ENCODE data around the gene PLA2G4E.

The PLA2G4E gene

GRCh38 chr15:41955807-41956525 lies 64.9 kb downstream of the PLA2G4E start:
- no peak overlapping the region for H3K27ac ChIP-seq (ENCODE audit: insufficient read depth, low read depth, low read length, poor library complexity, severe bottlenecking)
- 82 to 83% methylated on average over 21 of the region's 21 CpGs for WGBS, 2 experiments

GRCh38 chr15:41955100-41955499 lies 65.7 kb downstream of the PLA2G4E start:
- Histone ChIP-seq H3K4me3 (ENCODE audit: insufficient read depth, low read depth, low read length) (no peak overlapping the region), H3K27ac (ENCODE audit: insufficient read depth, low read depth, low read length, poor library complexity, severe bottlenecking) (no peak overlapping the region), H3K9me3 (ENCODE audit: control insufficient read depth, low read length) (no peaks in the 10 kb centered on the region), H3K4me1 (ENCODE audit: control insufficient read depth, insufficient read depth, low read length) (peaks cover 2% of the 10 kb centered on the region), H3K27me3 (ENCODE audit: control insufficient read depth, insufficient read depth, low read length, poor library complexity, severe bottlenecking) (no peaks in the 10 kb centered on the region), H3K36me3 (ENCODE audit: control insufficient read depth, insufficient read depth, low read length) (no peaks in the 10 kb centered on the region)
- WGBS, 2 experiments = 93 to 95% methylated on average over 7 of the region's 7 CpGs

More at GRCh38 chr15:41955807-41956525, 64.9 kb downstream of the PLA2G4E start:
- H3K9me3 ChIP-seq (ENCODE audit: control insufficient read depth, low read length) = no peaks in the 10 kb centered on the region
- H3K36me3 ChIP-seq (ENCODE audit: control insufficient read depth, insufficient read depth, low read length) = no peaks in the 10 kb centered on the region
- H3K4me3 ChIP-seq (ENCODE audit: insufficient read depth, low read depth, low read length) = no peak overlapping the region
- H3K4me1 ChIP-seq (ENCODE audit: control insufficient read depth, insufficient read depth, low read length) = no peaks in the 10 kb centered on the region
- no peaks in the 10 kb centered on the region for H3K27me3 ChIP-seq (ENCODE audit: control insufficient read depth, insufficient read depth, low read length, poor library complexity, severe bottlenecking)

- no peak overlapping the region for H3K27ac ChIP-seq (ENCODE audit: insufficient read depth, low read depth, low read length, poor library complexity, severe bottlenecking)
- no peak overlapping the region for H3K4me3 ChIP-seq (ENCODE audit: insufficient read depth, low read depth, low read length)
- 91% methylated on average over 6 of the region's 6 CpGs for WGBS, 2 experiments
- H3K9me3 ChIP-seq (ENCODE audit: control insufficient read depth, low read length) = no peaks in the 10 kb centered on the region
- H3K36me3 ChIP-seq (ENCODE audit: control insufficient read depth, insufficient read depth, low read length) = no peaks in the 10 kb centered on the region
- H3K27me3 ChIP-seq (ENCODE audit: control insufficient read depth, insufficient read depth, low read length, poor library complexity, severe bottlenecking) = no peaks in the 10 kb centered on the region
- peaks cover 9% of the 10 kb centered on the region for H3K4me1 ChIP-seq (ENCODE audit: control insufficient read depth, insufficient read depth, low read length)
These were observed 66.8 kb downstream of the PLA2G4E start for GRCh38 chr15:41954036-41954435.

GRCh38 chr15:41952013-41952563 lies 68.8 kb downstream of the PLA2G4E start:
- peaks cover 9% of the 10 kb centered on the region for H3K4me1 ChIP-seq (ENCODE audit: control insufficient read depth, insufficient read depth, low read length)
- H3K27ac ChIP-seq (ENCODE audit: insufficient read depth, low read depth, low read length, poor library complexity, severe bottlenecking) = no peak overlapping the region
- no peaks in the 10 kb centered on the region for H3K27me3 ChIP-seq (ENCODE audit: control insufficient read depth, insufficient read depth, low read length, poor library complexity, severe bottlenecking)
- no peak overlapping the region for H3K4me3 ChIP-seq (ENCODE audit: insufficient read depth, low read depth, low read length)
- H3K9me3 ChIP-seq (ENCODE audit: control insufficient read depth, low read length) = no peaks in the 10 kb centered on the region
- no peaks in the 10 kb centered on the region for H3K36me3 ChIP-seq (ENCODE audit: control insufficient read depth, insufficient read depth, low read length)
- WGBS, 2 experiments = 96 to 97% methylated on average over 12 of the region's 12 CpGs

GRCh38 chr15:41951571-41951970 lies 69.3 kb downstream of the PLA2G4E start:
- Histone ChIP-seq H3K27me3 (ENCODE audit: control insufficient read depth, insufficient read depth, low read length, poor library complexity, severe bottlenecking) (no peaks in the 10 kb centered on the region), H3K36me3 (ENCODE audit: control insufficient read depth, insufficient read depth, low read length) (no peaks in the 10 kb centered on the region), H3K4me3 (ENCODE audit: insufficient read depth, low read depth, low read length) (no peak overlapping the region), H3K27ac (ENCODE audit: insufficient read depth, low read depth, low read length, poor library complexity, severe bottlenecking) (no peak overlapping the region), H3K9me3 (ENCODE audit: control insufficient read depth, low read length) (no peaks in the 10 kb centered on the region), H3K4me1 (ENCODE audit: control insufficient read depth, insufficient read depth, low read length) (peaks cover 9% of the 10 kb centered on the region)
- WGBS, 2 experiments = 44 to 46% methylated on average over 2 of the region's 2 CpGs

- no peak overlapping the region for H3K4me3 ChIP-seq (ENCODE audit: insufficient read depth, low read depth, low read length)
- 86% methylated on average over 5 of the region's 5 CpGs for WGBS, 2 experiments
- H3K4me1 ChIP-seq (ENCODE audit: control insufficient read depth, insufficient read depth, low read length) = peaks cover 17% of the 10 kb centered on the region
- H3K36me3 ChIP-seq (ENCODE audit: control insufficient read depth, insufficient read depth, low read length) = no peaks in the 10 kb centered on the region
- no peaks in the 10 kb centered on the region for H3K27me3 ChIP-seq (ENCODE audit: control insufficient read depth, insufficient read depth, low read length, poor library complexity, severe bottlenecking)
- H3K27ac ChIP-seq (ENCODE audit: insufficient read depth, low read depth, low read length, poor library complexity, severe bottlenecking) = no peak overlapping the region
- no peaks in the 10 kb centered on the region for H3K9me3 ChIP-seq (ENCODE audit: control insufficient read depth, low read length)
These were observed 70.4 kb downstream of the PLA2G4E start for GRCh38 chr15:41950489-41950888.

- Histone ChIP-seq H3K36me3 (ENCODE audit: control insufficient read depth, insufficient read depth, low read length) (no peaks in the 10 kb centered on the region), H3K4me1 (ENCODE audit: control insufficient read depth, insufficient read depth, low read length) (peaks cover 17% of the 10 kb centered on the region), H3K27me3 (ENCODE audit: control insufficient read depth, insufficient read depth, low read length, poor library complexity, severe bottlenecking) (no peaks in the 10 kb centered on the region), H3K27ac (ENCODE audit: insufficient read depth, low read depth, low read length, poor library complexity, severe bottlenecking) (no peak overlapping the region), H3K4me3 (ENCODE audit: insufficient read depth, low read depth, low read length) (no peak overlapping the region), H3K9me3 (ENCODE audit: control insufficient read depth, low read length) (no peaks in the 10 kb centered on the region)
- WGBS, 2 experiments = 93 to 95% methylated on average over 4 of the region's 4 CpGs
These were observed 70.7 kb downstream of the PLA2G4E start for GRCh38 chr15:41950127-41950483.

GRCh38 chr15:41949401-41950126 lies 71.3 kb downstream of the PLA2G4E start:
- Histone ChIP-seq H3K9me3 (ENCODE audit: control insufficient read depth, low read length) (no peaks in the 10 kb centered on the region), H3K4me3 (ENCODE audit: insufficient read depth, low read depth, low read length) (no peak overlapping the region), H3K27me3 (ENCODE audit: control insufficient read depth, insufficient read depth, low read length, poor library complexity, severe bottlenecking) (no peaks in the 10 kb centered on the region), H3K27ac (ENCODE audit: insufficient read depth, low read depth, low read length, poor library complexity, severe bottlenecking) (no peak overlapping the region), H3K4me1 (ENCODE audit: control insufficient read depth, insufficient read depth, low read length) (peaks cover 22% of the 10 kb centered on the region), H3K36me3 (ENCODE audit: control insufficient read depth, insufficient read depth, low read length) (no peaks in the 10 kb centered on the region)
- WGBS, 2 experiments = 71 to 78% methylated on average over 5 of the region's 5 CpGs

GRCh38 chr15:41948490-41948889 lies 72.4 kb downstream of the PLA2G4E start:
- no peaks in the 10 kb centered on the region for H3K36me3 ChIP-seq (ENCODE audit: control insufficient read depth, insufficient read depth, low read length)
- no peak overlapping the region for H3K27ac ChIP-seq (ENCODE audit: insufficient read depth, low read depth, low read length, poor library complexity, severe bottlenecking)
- H3K4me3 ChIP-seq (ENCODE audit: insufficient read depth, low read depth, low read length) = no peak overlapping the region
- peaks cover 30% of the 10 kb centered on the region for H3K4me1 ChIP-seq (ENCODE audit: control insufficient read depth, insufficient read depth, low read length)
- WGBS, 2 experiments = 91 to 96% methylated on average over 3 of the region's 3 CpGs
- H3K9me3 ChIP-seq (ENCODE audit: control insufficient read depth, low read length) = no peaks in the 10 kb centered on the region
- H3K27me3 ChIP-seq (ENCODE audit: control insufficient read depth, insufficient read depth, low read length, poor library complexity, severe bottlenecking) = no peaks in the 10 kb centered on the region

- H3K36me3 ChIP-seq (ENCODE audit: control insufficient read depth, insufficient read depth, low read length) = no peaks in the 10 kb centered on the region
- 89 to 94% methylated on average over 2 of the region's 2 CpGs for WGBS, 2 experiments
- no peak overlapping the region for H3K4me3 ChIP-seq (ENCODE audit: insufficient read depth, low read depth, low read length)
- no peaks in the 10 kb centered on the region for H3K9me3 ChIP-seq (ENCODE audit: control insufficient read depth, low read length)
- peaks cover 43% of the 10 kb centered on the region for H3K4me1 ChIP-seq (ENCODE audit: control insufficient read depth, insufficient read depth, low read length)
- H3K27me3 ChIP-seq (ENCODE audit: control insufficient read depth, insufficient read depth, low read length, poor library complexity, severe bottlenecking) = no peaks in the 10 kb centered on the region
- no peak overlapping the region for H3K27ac ChIP-seq (ENCODE audit: insufficient read depth, low read depth, low read length, poor library complexity, severe bottlenecking)
These were observed 73.9 kb downstream of the PLA2G4E start for GRCh38 chr15:41946970-41947369.

All from ectodermal cell (in vitro differentiated cells).